Islet of Langerhans (tissue), 1 donor: ENCODE data around the gene MTOR.

Source experiments
- FAIRE-seq: peaks from one replicate; lab custom pipeline; 2011; peaks lifted over from hg19 to GRCh38; lab: Jason Lieb, UNC

Gene MTOR

GRCh38 chr1:11216074-11216473 lies 46.3 kb downstream of the MTOR start:
- no peak for FAIRE-seq

GRCh38 chr1:11215381-11216005 lies 46.9 kb downstream of the MTOR start:
- no peak for FAIRE-seq

GRCh38 chr1:11214698-11215380 lies 47.5 kb downstream of the MTOR start:
- no peak for FAIRE-seq

- FAIRE-seq, result no peak
Observed at GRCh38 chr1:11211925-11212587, 50.3 kb downstream of the MTOR start.

- FAIRE-seq, result no peak
Observed at GRCh38 chr1:11211461-11211860, 50.9 kb downstream of the MTOR start.

- no peak for FAIRE-seq
Observed at GRCh38 chr1:11207898-11208611, 54.3 kb downstream of the MTOR start.

- FAIRE-seq, result no peak
Observed at GRCh38 chr1:11204396-11205190, 57.8 kb downstream of the MTOR start.

- no peak for FAIRE-seq
Observed at GRCh38 chr1:11198851-11199594, 63.3 kb downstream of the MTOR start.

GRCh38 chr1:11198257-11198656 lies 64.1 kb downstream of the MTOR start:
- no peak for FAIRE-seq

GRCh38 chr1:11197359-11197758 lies 65.0 kb downstream of the MTOR start:
- no peak for FAIRE-seq

- FAIRE-seq, result no peak
Observed at GRCh38 chr1:11196945-11197344, 65.4 kb downstream of the MTOR start.

- FAIRE-seq, result no peak
Observed at GRCh38 chr1:11194407-11195176, 67.8 kb downstream of the MTOR start.

- no peak for FAIRE-seq
Observed at GRCh38 chr1:11193376-11193775, 69.0 kb downstream of the MTOR start.

GRCh38 chr1:11188858-11189451 lies 73.4 kb downstream of the MTOR start, which contains the start of gene ANGPTL7:
ANGPTL7 (plus strand) TSS chr1:11189355; CDS start chr1:11189580, 225 bp downstream.
- FAIRE-seq, result no peak

- FAIRE-seq, result no peak
Observed at GRCh38 chr1:11188381-11188780, 74.0 kb downstream of the MTOR start.

GRCh38 chr1:11187931-11188330 lies 74.4 kb downstream of the MTOR start:
- no peak for FAIRE-seq

- FAIRE-seq, result no peak
Observed at GRCh38 chr1:11187494-11187893, 74.9 kb downstream of the MTOR start.

- no peak for FAIRE-seq
Observed at GRCh38 chr1:11187000-11187399, 75.4 kb downstream of the MTOR start.

- FAIRE-seq, result no peak
Observed at GRCh38 chr1:11184973-11185372, 77.4 kb downstream of the MTOR start.

- FAIRE-seq, result no peak
Observed at GRCh38 chr1:11182884-11183283, 79.5 kb downstream of the MTOR start.
